ENCODE results near the gene GRIK4.

DNA sequence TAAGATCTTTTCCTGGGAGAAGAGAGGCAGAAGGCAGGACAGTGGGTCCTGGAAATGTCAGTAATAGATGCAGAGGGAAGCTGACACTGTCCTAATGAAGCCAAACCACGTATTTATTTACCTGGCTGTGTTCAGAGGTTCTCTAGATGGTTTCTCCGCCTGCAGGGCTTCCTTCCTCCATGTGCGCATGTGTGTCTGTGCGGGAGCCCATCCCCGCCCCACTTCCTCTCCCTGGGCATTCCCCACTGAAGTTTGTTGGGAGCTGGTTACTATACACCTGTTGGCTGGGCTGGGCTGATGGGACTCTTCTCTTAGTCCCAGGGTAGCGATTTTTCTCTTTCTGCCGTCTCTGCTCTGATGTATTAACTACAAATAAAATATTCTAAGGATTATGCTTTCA is 307.5 kb downstream of the GRIK4 start:
- no peak for TF ChIP-seq GATA2 (IDR thresholded peaks at IDR 0.05; ENCODE audit: low read depth, low read length)
- TF ChIP-seq GATA3 (IDR thresholded peaks at IDR 0.05; ENCODE audit: low read depth, low read length): no peak
